ENCODE data around the gene SPTB. TPM values are rescaled to one million over a fixed set of nuclear protein-coding genes. Genes with fewer than 3 reads are reported as not detected.

SPTB gene
- polyA plus RNA-seq, 1 donor (not counting 4 experiments of a cell fraction or from before 2014, with no cell fraction given) = not detected

- H3K79me2 ChIP-seq (ENCODE audit: control insufficient read depth, insufficient read depth, low read length) = no peaks in the 10 kb centered on the region
- H3K4me3 ChIP-seq (ENCODE audit: control insufficient read depth in 2 of 3, extremely low read depth in 1 of 3, insufficient read depth in 2 of 3, low read depth in 1 of 3, low read length in 3 of 3) = no peak overlapping the region
- no peak overlapping the region for H3K4me2 ChIP-seq (ENCODE audit: control insufficient read depth, extremely low read depth, insufficient read depth, low read depth, low read length)
- no peak overlapping the region for H3K9ac ChIP-seq (ENCODE audit: control insufficient read depth, extremely low read depth, insufficient read depth, low read length)
- H2AFZ ChIP-seq (ENCODE audit: control insufficient read depth, low read length) = no peak overlapping the region
- no peak for FAIRE-seq
- TF ChIP-seq EZH2 (IDR thresholded peaks at IDR 0.05; ENCODE audit: low read length) = no peak
- dilution Hi-C loops (cut with MboI; ENCODE audit: extremely low pct_ligation_motif_present, low sequenced_read_pairs) = no loop called here
- DNase-seq (ENCODE audit: low read depth, low spot score) = no peak
- H3K9me3 ChIP-seq (ENCODE audit: control insufficient read depth, low read depth, low read length) = no peaks in the 10 kb centered on the region
- H3K27me3 ChIP-seq (ENCODE audit: control insufficient read depth, extremely low read depth, insufficient read depth, low read length) = no peaks in the 10 kb centered on the region
- H3K9me1 ChIP-seq (ENCODE audit: control insufficient read depth, extremely low read depth, insufficient read depth, low read length) = no peaks in the 10 kb centered on the region
- H4K20me1 ChIP-seq (ENCODE audit: control insufficient read depth, extremely low read depth, insufficient read depth, low read length) = no peaks in the 10 kb centered on the region
- peaks cover 32% of the 10 kb centered on the region for H3K4me1 ChIP-seq (ENCODE audit: control insufficient read depth, extremely low read depth, insufficient read depth, low read length)
- no peak overlapping the region for H3K27ac ChIP-seq (ENCODE audit: control insufficient read depth, insufficient read depth, low read length)
- H3K36me3 ChIP-seq (ENCODE audit: control insufficient read depth in 2 of 2, extremely low read depth in 1 of 2, insufficient read depth in 2 of 2, low read length in 2 of 2) = peaks cover 12 to 18% of the 10 kb centered on the region in 2 experiments
Observed at GRCh38 chr14:64752909-64753308, 126.8 kb downstream of the SPTB start.

DNA sequence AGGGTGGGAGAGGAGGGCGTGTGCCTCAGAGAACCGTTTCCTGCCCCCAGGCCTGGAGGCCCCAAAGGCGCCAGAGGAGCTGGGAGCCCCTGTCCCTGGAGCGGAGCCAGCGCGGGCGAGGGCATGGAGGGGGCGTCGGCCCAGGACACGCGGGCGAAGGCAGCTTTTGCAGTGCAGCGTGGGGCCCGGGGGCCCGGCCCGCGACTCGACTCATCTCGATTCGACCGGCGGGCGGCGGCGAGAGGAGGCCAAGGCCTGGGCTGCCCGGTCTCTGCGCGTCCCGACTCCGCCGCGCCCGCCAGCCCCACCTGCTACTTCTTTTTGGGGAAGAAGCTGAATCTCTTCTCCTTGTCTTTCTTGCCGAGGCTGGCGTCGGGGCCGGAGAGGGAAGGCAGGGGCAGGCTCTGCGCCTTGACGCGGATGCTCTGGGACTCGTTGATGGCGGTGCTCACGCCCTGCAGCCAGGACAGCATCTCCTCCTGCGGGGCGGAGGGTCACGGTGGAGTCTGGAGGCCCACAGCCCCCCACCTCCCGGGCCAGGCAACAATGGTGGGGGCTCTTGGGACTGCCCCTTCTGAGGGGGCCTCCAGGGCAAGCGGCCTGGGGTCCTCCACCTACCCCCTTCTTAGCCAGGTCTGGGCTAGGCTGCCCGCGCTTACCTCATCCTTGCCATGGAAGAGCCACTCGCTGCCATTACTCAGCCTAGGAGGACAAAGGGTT, 130.6 kb downstream of the SPTB start:
- TF ChIP-seq, protein P1, sequence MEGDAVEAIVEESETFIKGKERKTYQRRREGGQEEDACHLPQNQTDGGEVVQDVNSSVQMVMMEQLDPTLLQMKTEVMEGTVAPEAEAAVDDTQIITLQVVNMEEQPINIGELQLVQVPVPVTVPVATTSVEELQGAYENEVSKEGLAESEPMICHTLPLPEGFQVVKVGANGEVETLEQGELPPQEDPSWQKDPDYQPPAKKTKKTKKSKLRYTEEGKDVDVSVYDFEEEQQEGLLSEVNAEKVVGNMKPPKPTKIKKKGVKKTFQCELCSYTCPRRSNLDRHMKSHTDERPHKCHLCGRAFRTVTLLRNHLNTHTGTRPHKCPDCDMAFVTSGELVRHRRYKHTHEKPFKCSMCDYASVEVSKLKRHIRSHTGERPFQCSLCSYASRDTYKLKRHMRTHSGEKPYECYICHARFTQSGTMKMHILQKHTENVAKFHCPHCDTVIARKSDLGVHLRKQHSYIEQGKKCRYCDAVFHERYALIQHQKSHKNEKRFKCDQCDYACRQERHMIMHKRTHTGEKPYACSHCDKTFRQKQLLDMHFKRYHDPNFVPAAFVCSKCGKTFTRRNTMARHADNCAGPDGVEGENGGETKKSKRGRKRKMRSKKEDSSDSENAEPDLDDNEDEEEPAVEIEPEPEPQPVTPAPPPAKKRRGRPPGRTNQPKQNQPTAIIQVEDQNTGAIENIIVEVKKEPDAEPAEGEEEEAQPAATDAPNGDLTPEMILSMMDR (optimal IDR thresholded peaks at IDR 0.05 in 1 of 3, IDR thresholded peaks at IDR 0.05 in 1 of 3, conservative IDR thresholded peaks at IDR 0.05 in 1 of 3; ENCODE audit: extremely low read depth in 1 of 3, insufficient read depth in 2 of 3, low read length in 3 of 3) = no peak
- TF ChIP-seq EZH2 (IDR thresholded peaks at IDR 0.05; ENCODE audit: low read length) = no peak
- no peak overlapping the region for H3K4me3 ChIP-seq (ENCODE audit: control insufficient read depth in 2 of 3, extremely low read depth in 1 of 3, insufficient read depth in 2 of 3, low read depth in 1 of 3, low read length in 3 of 3)
- no peaks in the 10 kb centered on the region for H3K9me3 ChIP-seq (ENCODE audit: control insufficient read depth, low read depth, low read length)
- no peaks in the 10 kb centered on the region for H3K79me2 ChIP-seq (ENCODE audit: control insufficient read depth, insufficient read depth, low read length)
- dilution Hi-C loops (cut with MboI; ENCODE audit: extremely low pct_ligation_motif_present, low sequenced_read_pairs) = no loop called here
- H3K27ac ChIP-seq (ENCODE audit: control insufficient read depth, insufficient read depth, low read length) = no peak overlapping the region
- no peak for DNase-seq (ENCODE audit: low read depth, low spot score)
- H3K9ac ChIP-seq (ENCODE audit: control insufficient read depth, extremely low read depth, insufficient read depth, low read length) = no peak overlapping the region
- H3K4me2 ChIP-seq (ENCODE audit: control insufficient read depth, extremely low read depth, insufficient read depth, low read depth, low read length) = no peak overlapping the region
- peaks cover 36 to 53% of the 10 kb centered on the region in 2 experiments for H3K36me3 ChIP-seq (ENCODE audit: control insufficient read depth in 2 of 2, extremely low read depth in 1 of 2, insufficient read depth in 2 of 2, low read length in 2 of 2)
- H3K4me1 ChIP-seq (ENCODE audit: control insufficient read depth, extremely low read depth, insufficient read depth, low read length) = no peaks in the 10 kb centered on the region
- H2AFZ ChIP-seq (ENCODE audit: control insufficient read depth, low read length) = no peak overlapping the region
- FAIRE-seq = no peak
- peaks cover 9% of the 10 kb centered on the region for H4K20me1 ChIP-seq (ENCODE audit: control insufficient read depth, extremely low read depth, insufficient read depth, low read length)
- no peaks in the 10 kb centered on the region for H3K27me3 ChIP-seq (ENCODE audit: control insufficient read depth, extremely low read depth, insufficient read depth, low read length)
- no peaks in the 10 kb centered on the region for H3K9me1 ChIP-seq (ENCODE audit: control insufficient read depth, extremely low read depth, insufficient read depth, low read length)

Measured in keratinocyte (primary cell).